Stimulated activated CD4-positive, alpha-beta T cell treated with anti-CD3 and anti-CD28 coated beads, Interleukin-1b, Interleukin-23, amount 100 ng/mL, for 48 hours (primary cell): ENCODE results near the gene CCN6.
A peak's percentile ranks its signal among the peaks of the same experiment; 100 is the strongest.
"Not testable (repeated sequence)": the region's sequence is repeated elsewhere in the genome, so short reads cannot be mapped to it uniquely, and the experiment has no call there.

ENCODE experiments used
- DNase-seq: peaks from one replicate; pipeline ENCODE4 v3.0.0-alpha.2; 2020

The CCN6 gene

GRCh38 chr6:112030206-112030960, 23.5 kb upstream of the CCN6 start:
- no peak for DNase-seq

GRCh38 chr6:112030961-112031660, 22.8 kb upstream of the CCN6 start:
- DNase-seq: no peak

- no peak for DNase-seq
Observed at GRCh38 chr6:112031960-112032359, 21.9 kb upstream of the CCN6 start.

- no peak for DNase-seq
Observed at GRCh38 chr6:112032728-112033127, 21.2 kb upstream of the CCN6 start.

- no peak for DNase-seq
Observed at GRCh38 chr6:112033791-112034615, 19.9 kb upstream of the CCN6 start.

GRCh38 chr6:112034616-112034995, 19.3 kb upstream of the CCN6 start:
- no peak for DNase-seq

GRCh38 chr6:112036088-112036637, 17.7 kb upstream of the CCN6 start:
- DNase-seq: peak; percentile 39

- peak; percentile 25 for DNase-seq
Observed at GRCh38 chr6:112037783-112038216, 16.1 kb upstream of the CCN6 start.

GRCh38 chr6:112038268-112038667, 15.6 kb upstream of the CCN6 start:
- DNase-seq: no peak

- DNase-seq: no peak
Observed at GRCh38 chr6:112038756-112039430, 15.0 kb upstream of the CCN6 start.

GRCh38 chr6:112039431-112039770, 14.5 kb upstream of the CCN6 start:
- DNase-seq: no peak

- DNase-seq: no peak
Observed at GRCh38 chr6:112040956-112041355, 12.9 kb upstream of the CCN6 start.

- DNase-seq: no peak
Observed at GRCh38 chr6:112041535-112041934, 12.4 kb upstream of the CCN6 start.

GRCh38 chr6:112043032-112044007, 10.6 kb upstream of the CCN6 start:
- peak; percentile 94 for DNase-seq

- DNase-seq: no peak
Observed at GRCh38 chr6:112044196-112044595, 9.7 kb upstream of the CCN6 start.

- DNase-seq: no peak
Observed at GRCh38 chr6:112044856-112045255, 9.0 kb upstream of the CCN6 start.

- not testable (repeated sequence) for DNase-seq
Observed at GRCh38 chr6:112047523-112047922, 6.4 kb upstream of the CCN6 start.

- DNase-seq: no peak
Observed at GRCh38 chr6:112049026-112049799, 4.7 kb upstream of the CCN6 start.

- no peak for DNase-seq
Observed at GRCh38 chr6:112049996-112050395, 3.9 kb upstream of the CCN6 start.

GRCh38 chr6:112050429-112050828, 3.5 kb upstream of the CCN6 start:
- no peak for DNase-seq
